Ectodermal cell (in vitro differentiated cells): ENCODE results near the gene TSFM.

Experiments used
- H3K27ac ChIP-seq: 2 replicates; pipeline ENCODE4 v1.7.0; 2013; ENCODE audit warnings: mild to moderate bottlenecking, low read depth, low read length; ENCODE audit not compliant: insufficient read depth, poor library complexity, severe bottlenecking
- H3K27me3 ChIP-seq: 2 replicates; pipeline ENCODE4 v1.7.0; 2013; ENCODE audit warnings: mild to moderate bottlenecking, low read length; ENCODE audit not compliant: insufficient read depth, control insufficient read depth, poor library complexity, severe bottlenecking
- H3K36me3 ChIP-seq: one replicate; pipeline ENCODE4 v1.7.0; 2013; ENCODE audit warnings: low read length; ENCODE audit not compliant: control insufficient read depth, insufficient read depth
- H3K4me1 ChIP-seq: one replicate; pipeline ENCODE4 v1.7.0; 2013; ENCODE audit warnings: low read length; ENCODE audit not compliant: control insufficient read depth, insufficient read depth
- H3K4me3 ChIP-seq: 2 replicates; pipeline ENCODE4 v1.7.0; 2013; ENCODE audit warnings: low read depth, low read length, control low read depth; ENCODE audit not compliant: insufficient read depth
- H3K9me3 ChIP-seq: 2 replicates; pipeline ENCODE4 v1.7.0; 2013; ENCODE audit warnings: mild to moderate bottlenecking, low read length, moderate library complexity; ENCODE audit not compliant: control insufficient read depth
- WGBS, 2 experiments: methylation state at CpG; one replicate each; pipeline ENCODE4 v1.1.7; 2013; ENCODE audit warnings: missing lambda C conversion rate in 2 of 2; 5-methylcytosine and 5-hydroxymethylcytosine counted together

TSFM gene

GRCh38 chr12:57739387-57739786 is 43.2 kb upstream of the TSFM start:
- Histone ChIP-seq H3K4me3 (peak overlapping the region; percentile 44), H3K36me3 (no peaks in the 10 kb centered on the region), H3K27ac (no peak overlapping the region), H3K4me1 (peaks cover 30% of the 10 kb centered on the region), H3K27me3 (peaks cover 98% of the 10 kb centered on the region), H3K9me3 (no peaks in the 10 kb centered on the region)
- 18% methylated on average over 7 of the region's 7 CpGs for WGBS, 2 experiments

- Histone ChIP-seq H3K27me3 (peaks cover 91% of the 10 kb centered on the region), H3K4me1 (peaks cover 27% of the 10 kb centered on the region), H3K9me3 (no peaks in the 10 kb centered on the region), H3K36me3 (no peaks in the 10 kb centered on the region), H3K27ac (no peak overlapping the region), H3K4me3 (no peak overlapping the region)
- WGBS, 2 experiments, result 23 to 27% methylated on average over 10 of the region's 10 CpGs
These were observed 42.6 kb upstream of the TSFM start for GRCh38 chr12:57739914-57740538.

GRCh38 chr12:57740656-57741412 is 41.8 kb upstream of the TSFM start:
- 85% methylated on average over 5 of the region's 5 CpGs for WGBS, 2 experiments
- Histone ChIP-seq H3K27ac (no peak overlapping the region), H3K4me1 (peaks cover 25% of the 10 kb centered on the region), H3K9me3 (no peaks in the 10 kb centered on the region), H3K27me3 (peaks cover 83% of the 10 kb centered on the region), H3K36me3 (no peaks in the 10 kb centered on the region), H3K4me3 (no peak overlapping the region)

- peaks cover 77% of the 10 kb centered on the region for H3K27me3 ChIP-seq
- H3K36me3 ChIP-seq, result peaks cover under 1% of the 10 kb centered on the region
- H3K4me3 ChIP-seq, result no peak overlapping the region
- H3K4me1 ChIP-seq, result peaks cover 20% of the 10 kb centered on the region
- WGBS, 2 experiments, result 89 to 91% methylated on average over 1 of the region's 1 CpG
- H3K27ac ChIP-seq, result no peak overlapping the region
- H3K9me3 ChIP-seq, result no peaks in the 10 kb centered on the region
These were observed 41.2 kb upstream of the TSFM start for GRCh38 chr12:57741413-57741789.

- no peak overlapping the region for H3K27ac ChIP-seq
- H3K27me3 ChIP-seq, result peaks cover 71% of the 10 kb centered on the region
- H3K4me3 ChIP-seq, result no peak overlapping the region
- 65% methylated on average over 14 of the region's 14 CpGs for WGBS, 2 experiments
- peaks cover 16% of the 10 kb centered on the region for H3K4me1 ChIP-seq
- H3K36me3 ChIP-seq, result peaks cover 8% of the 10 kb centered on the region
- no peaks in the 10 kb centered on the region for H3K9me3 ChIP-seq
These were observed 40.5 kb upstream of the TSFM start for GRCh38 chr12:57741844-57742738.

GRCh38 chr12:57743769-57744168 is 38.8 kb upstream of the TSFM start:
- Histone ChIP-seq H3K4me3 (no peak overlapping the region), H3K9me3 (no peaks in the 10 kb centered on the region), H3K4me1 (peaks cover 9% of the 10 kb centered on the region), H3K27me3 (peaks cover 54% of the 10 kb centered on the region), H3K27ac (no peak overlapping the region), H3K36me3 (peaks cover 13% of the 10 kb centered on the region)
- 77% methylated on average over 2 of the region's 2 CpGs; no CpG with 5 or more reads in 1 of the 2 experiments for WGBS, 2 experiments

- Histone ChIP-seq H3K27me3 (peaks cover 49% of the 10 kb centered on the region), H3K4me1 (peaks cover 8% of the 10 kb centered on the region), H3K9me3 (no peaks in the 10 kb centered on the region), H3K4me3 (peak overlapping the region; percentile 87), H3K36me3 (peaks cover 17% of the 10 kb centered on the region), H3K27ac (peak overlapping the region; percentile 96)
- 37 to 38% methylated on average over 21 of the region's 21 CpGs for WGBS, 2 experiments
These were observed 38.3 kb upstream of the TSFM start for GRCh38 chr12:57744194-57744776.

GRCh38 chr12:57744777-57745484 is 37.7 kb upstream of the TSFM start, which contains the start of gene TSPAN31:
Gene TSPAN31, plus strand, starts transcription at chr12:57745039. Its CDS starts 116 bp downstream, at chr12:57745155.
- Histone ChIP-seq H3K4me3 (peak within 1 kb of the TSS; percentile 87), H3K27me3 (peaks cover 42% of the 10 kb centered on the region), H3K4me1 (peaks cover 1% of the 10 kb centered on the region), H3K27ac (peak within 1 kb of the TSS; percentile 96), H3K9me3 (no peaks in the 10 kb centered on the region), H3K36me3 (peaks cover 17% of the 10 kb centered on the region)
- WGBS, 2 experiments, result 3 to 4% methylated on average over 29 of the region's 29 CpGs

- peaks cover 37% of the 10 kb centered on the region for H3K27me3 ChIP-seq
- H3K9me3 ChIP-seq, result no peaks in the 10 kb centered on the region
- peak overlapping the region; percentile 87 for H3K4me3 ChIP-seq
- 66 to 71% methylated on average over 8 of the region's 8 CpGs for WGBS, 2 experiments
- H3K36me3 ChIP-seq, result peaks cover 22% of the 10 kb centered on the region
- peak overlapping the region; percentile 96 for H3K27ac ChIP-seq
- peaks cover 1% of the 10 kb centered on the region for H3K4me1 ChIP-seq
These were observed 37.1 kb upstream of the TSFM start for GRCh38 chr12:57745485-57745881.
